Dermis microvascular lymphatic vessel endothelial cell (primary cell): Measurements from ENCODE around the gene NCOA3. TPM values are rescaled to one million over a fixed set of nuclear protein-coding genes. Genes with fewer than 3 reads are reported as not detected.
A peak's percentile ranks its signal among the peaks of the same experiment; 100 is the strongest.
"Not testable (repeated sequence)": the region's sequence is repeated elsewhere in the genome, so short reads cannot be mapped to it uniquely, and the experiment has no call there.

Source experiments
- DNase-seq, 2 donors: peaks; one replicate each; pipeline versions ENCODE4 v3.0.0 to v3.0.0-alpha.2; 2010; ENCODE audit warnings: low read depth in 2 of 2
- total RNA-seq: library from RNA; depleted of rRNA; stranded (reverse); fragments of >200 nt; gene quantifications from 2 replicates; pipeline ENCODE4 v1.2.1, GENCODE V29; 2014

NCOA3 gene
- total RNA-seq: 22.5 and 35.5 TPM in 2 replicates

DNA sequence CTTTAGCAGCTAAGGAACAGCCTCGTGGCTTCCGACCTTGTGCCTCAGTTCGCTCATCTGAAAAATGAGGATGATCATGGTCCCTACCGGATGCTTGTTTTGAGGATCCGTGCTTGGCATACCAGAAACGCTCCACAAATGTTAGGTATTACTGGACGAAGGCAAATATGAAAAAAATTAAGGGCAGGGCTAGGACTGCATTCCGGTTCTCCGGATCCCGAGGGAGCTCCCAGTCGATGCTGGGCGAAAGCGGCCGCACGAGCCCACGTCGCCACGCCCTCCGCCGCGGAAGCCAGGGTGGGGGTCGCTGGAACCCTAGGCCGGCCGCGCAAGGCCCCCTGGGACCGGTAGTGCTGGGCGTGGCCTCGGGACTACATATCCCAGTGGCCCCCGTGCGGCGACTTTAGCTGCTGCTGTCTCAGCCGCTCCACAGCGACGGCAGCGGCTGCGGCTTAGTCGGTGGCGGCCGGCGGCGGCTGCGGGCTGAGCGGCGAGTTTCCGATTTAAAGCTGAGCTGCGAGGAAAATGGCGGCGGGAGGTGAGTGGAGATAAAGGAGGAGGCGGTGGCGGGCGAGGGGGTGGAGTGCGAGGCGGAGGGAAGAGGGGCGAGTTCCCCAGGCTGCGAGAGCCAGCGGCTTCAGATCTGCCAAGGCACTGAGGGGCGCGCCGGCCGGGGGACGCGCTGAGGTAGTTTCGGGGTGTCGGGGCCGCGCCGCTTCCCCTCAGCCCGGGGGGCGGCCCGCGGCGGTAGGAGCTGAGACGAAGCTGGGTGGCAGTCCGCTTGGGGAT, at the start of gene NCOA3:
NCOA3 (plus strand) TSS at position 406 of the 789 bp plus-strand sequence. CDS start 120,361 bp downstream, outside the sequence.
- peak; percentile 77 to 95 for DNase-seq

DNA sequence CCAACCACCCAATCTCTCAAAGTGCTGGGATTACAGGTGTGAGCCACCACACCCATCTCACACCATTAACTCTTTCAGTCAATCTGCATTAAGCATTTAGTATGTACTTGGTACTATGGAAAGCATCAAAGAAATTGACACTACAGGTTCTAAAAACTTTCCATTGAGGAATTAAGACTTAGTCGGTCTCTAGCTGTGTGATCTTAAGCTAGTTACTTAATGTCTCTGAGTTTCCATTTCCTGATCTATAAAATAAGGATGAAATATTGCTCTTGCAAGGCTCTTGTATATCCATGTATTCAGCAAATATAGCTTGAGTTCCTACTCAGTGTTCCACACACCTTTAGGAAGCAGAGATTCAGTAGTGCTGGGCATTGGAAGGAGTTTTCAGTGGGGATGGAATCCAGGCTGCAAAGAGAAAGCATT, 48.9 kb upstream of the NCOA3 start:
- DNase-seq: no peak

DNA sequence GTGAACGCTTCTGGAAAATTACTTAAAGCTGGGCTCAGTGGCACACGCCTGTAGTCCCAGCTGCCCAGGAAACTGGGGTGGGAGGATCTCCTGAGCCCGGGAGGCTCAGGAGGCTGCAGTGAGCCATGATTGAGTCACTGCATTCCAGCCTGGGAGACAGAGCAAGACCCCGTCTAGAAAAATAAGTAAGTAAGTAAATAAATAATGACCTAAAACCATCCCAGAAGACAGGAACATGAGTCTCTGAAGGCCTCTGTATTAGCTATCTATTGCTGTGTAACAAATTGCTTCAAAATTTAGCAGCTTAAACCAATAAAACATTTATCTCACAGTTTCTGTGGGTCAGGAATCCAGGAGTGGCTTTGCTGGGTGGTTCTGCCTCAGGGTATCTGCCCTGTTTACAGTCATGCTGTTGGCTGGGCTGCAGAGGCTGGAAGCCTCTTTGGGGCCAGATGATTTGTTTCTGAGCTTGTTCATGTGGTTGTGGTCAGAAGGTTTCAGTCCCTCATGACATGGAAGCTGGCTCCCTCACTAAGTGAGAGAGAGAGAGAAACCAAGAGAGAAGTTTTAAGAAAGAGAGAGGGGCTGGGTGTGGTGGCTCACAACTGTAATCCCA, 48.4 kb upstream of the NCOA3 start:
- peak in 1 of 2 donors; percentile 58 for DNase-seq

DNA sequence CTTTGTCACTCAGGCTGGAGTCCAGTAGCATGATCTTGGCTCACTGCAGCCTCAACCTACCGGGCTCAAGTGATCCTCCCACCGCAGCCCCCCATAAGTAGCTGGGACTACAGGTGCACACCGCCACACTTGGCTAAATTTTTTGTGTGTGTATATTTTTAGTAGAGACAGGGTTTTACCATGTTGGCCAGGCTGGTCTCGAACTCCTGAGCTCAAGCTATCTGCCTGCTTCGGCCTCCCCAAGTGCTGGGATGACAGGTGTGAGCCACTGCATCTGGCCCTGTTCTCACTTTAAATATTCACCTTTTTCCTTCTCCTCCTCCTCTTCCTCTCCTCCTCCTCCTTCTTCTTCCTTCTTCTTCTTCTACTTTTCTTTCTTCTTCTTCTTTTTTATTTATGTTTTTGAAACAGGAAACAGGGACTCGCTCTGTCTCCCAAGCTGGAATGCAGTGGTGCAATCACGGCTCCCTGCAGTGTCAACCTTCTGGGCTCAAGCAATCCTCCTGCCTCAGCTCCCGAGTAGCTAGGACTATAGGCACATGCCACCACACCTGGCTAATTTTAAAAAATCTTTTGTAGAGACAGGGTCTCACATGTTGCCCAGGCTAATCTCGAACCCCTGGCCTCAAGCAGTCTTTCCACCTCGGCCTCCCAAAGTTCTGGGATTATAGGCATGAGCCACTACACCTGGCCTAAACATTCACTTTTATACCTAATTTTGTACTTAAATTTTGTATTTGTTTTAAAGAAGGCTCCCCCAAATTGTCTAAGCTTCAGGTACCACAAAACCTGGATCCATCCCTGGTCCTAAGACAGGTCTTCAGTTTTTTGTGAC, 47.2 kb upstream of the NCOA3 start:
- DNase-seq: no peak

DNA sequence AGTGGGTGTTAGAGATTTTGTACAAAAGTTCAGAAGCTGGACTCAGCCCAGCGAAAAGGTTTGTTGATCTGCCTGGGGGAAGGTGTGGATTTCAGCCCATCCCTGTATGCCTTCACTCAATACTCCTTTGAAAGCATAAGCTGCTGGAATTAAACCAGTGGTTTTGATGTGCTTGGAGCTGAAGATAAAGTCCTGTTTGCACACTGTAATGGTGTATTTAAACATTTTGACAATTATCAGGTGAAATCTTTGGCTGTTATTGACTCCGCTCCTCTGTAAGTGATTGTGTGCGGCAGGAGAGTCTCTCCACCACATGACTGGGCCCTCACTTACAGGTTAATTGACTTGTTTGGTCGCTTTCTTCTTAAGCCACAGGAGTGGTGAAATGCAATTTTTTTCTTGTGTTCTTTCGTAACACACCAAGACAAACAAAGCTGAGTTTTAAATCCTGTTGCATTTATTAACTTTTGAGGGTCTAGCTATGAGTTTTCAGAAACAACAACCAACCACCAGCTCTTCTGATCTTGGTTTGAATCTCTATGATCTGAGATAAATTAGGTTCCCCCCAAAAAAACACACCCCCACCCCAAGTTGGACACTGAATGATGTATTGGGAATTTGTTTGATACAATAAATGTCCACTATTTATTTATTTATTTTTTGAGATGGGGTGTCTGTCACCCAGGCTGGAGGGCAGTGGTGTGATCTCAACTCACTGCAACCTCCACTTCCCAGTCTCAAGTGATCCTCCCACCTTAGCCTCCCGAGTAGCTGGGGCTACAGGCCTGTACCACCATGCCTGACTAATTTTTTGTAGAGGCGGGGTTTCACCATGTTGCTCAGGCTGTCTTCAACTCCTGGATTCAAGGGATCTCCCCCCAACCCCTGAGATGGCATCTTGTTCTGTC, 46.3 kb upstream of the NCOA3 start:
- no peak for DNase-seq

DNA sequence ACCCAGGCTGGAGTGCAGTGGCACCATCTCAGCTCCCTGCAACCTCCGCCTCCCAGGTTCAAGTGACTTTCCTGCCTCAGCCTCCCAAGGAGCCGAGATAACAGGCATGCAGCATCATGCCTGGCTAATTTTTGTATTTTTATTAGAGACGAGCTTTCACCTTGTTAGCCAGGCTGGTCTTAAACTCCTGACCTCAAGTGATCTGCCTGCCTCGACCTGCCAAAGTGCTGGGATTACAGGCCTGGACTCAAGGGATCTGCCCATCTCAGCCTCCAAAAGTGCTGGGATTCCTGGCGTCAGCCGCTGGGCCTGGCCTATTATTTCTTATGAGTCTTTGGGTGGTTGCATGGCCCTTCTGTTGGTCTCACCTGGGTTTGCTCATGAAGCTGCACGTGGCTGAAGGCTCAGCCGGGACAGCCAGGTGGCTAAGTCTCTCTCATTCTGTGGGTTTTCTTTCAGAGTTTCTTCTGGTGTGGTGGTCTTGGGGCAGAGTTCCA, 45.6 kb upstream of the NCOA3 start:
- no peak for DNase-seq

DNA sequence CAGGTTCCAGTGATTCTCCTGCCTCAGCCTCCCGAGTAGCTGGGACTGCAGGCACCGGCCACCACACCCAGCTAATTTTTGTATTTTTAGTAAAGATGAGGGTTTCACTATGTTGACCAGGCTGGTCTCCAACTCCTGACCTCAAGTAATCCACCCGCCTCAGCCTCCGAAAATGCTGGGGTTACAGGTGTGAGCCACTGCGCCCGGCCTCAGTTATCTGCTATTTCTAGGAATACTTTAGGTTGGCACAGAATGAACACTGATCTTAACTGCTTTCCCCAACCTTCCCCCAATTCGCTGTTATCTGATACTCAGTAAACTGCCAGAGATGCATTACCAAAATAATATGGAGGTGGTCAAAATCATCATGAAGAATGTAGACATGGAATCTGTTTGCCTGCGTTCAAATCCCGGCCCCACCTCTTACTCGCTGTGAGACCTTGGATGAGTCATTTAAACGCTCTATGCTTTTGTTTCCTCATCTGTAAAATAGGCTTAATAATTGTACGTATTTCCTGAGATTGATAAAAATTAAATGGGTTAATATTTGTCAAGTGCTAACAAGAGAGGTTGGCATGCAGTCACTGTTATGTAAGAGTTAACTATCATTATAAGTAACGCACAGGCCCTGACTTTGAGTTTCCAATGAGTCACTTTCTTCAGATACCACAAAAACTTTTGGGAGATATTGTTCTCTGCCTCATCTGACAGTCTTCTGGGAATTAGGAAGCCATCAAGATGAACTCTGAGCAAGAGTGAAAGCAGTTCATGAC, 44.5 kb upstream of the NCOA3 start:
- no peak for DNase-seq

DNA sequence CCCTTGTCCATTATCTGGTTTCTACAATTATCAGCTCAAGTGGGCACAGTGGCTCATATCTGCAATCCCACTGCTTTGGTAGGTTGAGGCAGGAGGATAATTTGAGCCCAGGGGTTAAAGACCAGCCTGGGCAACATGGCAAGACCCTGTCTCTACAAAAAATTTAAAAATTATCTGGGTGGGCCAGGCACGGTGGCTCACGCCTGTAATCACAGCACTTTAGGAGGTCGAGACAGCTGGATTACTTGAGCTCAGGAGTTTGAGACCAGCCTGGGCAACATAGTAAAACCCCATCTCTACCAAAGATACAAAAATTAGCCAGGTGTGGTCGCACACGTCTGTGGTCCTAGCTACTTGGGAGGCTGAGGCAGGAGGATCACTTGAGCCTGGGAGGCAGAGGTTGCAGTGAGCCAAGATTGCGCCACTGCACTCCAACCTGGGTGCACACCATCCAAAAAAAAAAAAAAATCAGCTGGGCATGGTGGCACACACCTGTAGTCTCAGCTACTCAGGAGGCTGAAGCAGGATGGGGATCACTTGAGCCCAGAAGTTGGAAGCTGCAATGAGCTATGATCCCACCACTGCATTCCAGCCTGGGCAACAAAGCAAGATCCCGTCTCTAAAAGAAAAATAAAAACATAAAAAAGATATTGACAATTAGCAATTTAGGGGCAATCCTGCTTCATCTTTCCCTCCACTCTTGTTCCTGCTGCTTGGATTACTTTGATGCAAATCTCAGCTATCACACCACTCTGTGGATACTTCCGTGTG, 43.2 kb upstream of the NCOA3 start:
- DNase-seq: not testable (repeated sequence)

DNA sequence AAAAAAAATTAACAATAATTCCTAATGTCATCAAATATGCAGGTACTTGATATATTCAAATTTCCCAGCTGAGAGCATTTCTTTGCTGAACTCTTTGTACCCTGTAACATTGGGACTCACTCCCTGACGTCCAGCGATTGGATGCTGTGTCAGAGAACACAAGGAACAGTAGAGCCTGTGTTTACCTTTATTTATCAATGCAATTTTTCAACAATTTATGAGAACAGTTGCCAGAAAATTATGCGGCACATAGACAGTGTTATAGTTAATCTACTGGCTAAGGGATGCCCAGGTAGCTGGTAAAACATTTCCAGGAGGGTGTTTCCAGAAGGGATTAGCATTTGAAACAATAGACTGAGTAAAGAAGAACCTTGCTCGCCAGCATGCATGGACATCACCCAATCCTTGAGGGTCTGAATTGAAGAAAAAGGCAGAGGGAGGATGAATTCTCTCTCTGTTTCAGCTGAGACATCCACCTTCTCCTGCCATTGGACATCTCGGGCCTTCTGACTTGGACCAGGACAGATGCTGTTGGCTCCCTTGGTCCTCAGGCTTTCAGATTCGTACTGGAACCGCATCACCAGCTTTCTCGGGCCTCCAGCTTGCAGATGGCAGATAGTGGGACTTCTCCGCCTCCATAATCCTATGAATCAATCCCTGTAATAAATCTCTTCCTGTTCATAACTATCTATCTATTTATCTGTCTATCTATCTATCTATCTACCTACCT, 42.2 kb upstream of the NCOA3 start:
- DNase-seq: no peak

DNA sequence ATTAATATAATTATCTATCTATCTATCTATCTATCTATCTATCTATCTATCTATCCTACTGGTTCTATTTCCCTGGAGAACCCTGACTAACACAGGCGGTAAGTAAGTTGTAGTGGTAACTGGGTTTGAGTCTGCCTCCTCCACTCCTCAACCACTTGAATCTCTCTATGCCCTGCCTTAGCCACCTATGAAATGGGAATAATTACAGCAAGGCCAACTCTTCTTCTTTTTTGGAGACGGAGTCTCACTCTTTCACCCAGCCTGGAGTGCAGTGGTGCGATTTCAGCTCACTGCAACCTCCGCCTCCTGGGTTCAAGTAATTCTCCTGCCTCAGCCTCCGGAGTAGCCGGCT, 41.0 kb upstream of the NCOA3 start:
- not testable (repeated sequence) for DNase-seq

DNA sequence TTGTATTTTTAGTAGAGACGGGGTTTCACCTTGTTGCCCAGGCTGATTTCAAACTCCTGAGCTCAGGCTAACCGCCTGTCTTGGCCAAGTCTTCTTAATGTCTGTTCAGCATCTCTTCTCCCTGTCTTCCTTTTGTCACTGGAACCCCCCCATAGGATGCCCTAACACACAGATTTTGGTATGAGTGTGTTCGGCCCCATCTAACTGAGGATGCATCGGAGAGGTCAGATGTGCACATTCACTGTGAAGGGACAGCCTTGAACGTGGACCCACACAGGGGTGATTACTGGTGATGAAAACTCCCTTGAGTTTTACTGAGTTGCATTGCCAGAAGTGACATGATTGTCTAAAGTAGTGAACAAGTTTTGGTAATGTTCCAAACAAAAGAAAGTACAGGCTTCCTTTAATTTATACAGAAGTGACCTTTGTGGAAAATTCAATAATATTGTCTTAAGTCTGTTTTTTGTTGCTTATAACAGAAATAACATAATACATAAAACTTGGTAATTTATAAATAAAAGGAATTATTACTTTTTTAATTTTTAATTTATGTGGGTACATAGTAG, 40.5 kb upstream of the NCOA3 start:
- peak in 1 of 2 donors; percentile 54 for DNase-seq

DNA sequence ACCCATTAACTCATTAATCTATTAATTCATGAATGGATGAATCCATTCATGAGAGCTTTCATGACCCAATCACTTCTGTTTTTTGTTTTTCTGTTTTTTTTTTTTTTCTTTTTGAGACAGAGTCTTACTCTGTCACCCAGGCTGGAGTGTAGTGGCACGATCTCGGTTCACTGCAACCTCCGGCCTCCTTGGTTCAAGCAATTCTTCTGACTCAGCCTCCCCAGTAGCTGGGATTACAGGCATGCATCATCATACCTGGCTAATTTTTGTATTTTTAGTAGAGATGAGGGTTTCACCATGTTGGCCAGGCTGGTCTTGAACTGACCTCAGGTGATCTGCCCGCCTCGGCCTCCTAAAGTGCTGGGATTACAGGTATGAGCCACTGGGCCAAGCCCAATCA, 39.8 kb upstream of the NCOA3 start:
- not testable (repeated sequence) for DNase-seq

DNA sequence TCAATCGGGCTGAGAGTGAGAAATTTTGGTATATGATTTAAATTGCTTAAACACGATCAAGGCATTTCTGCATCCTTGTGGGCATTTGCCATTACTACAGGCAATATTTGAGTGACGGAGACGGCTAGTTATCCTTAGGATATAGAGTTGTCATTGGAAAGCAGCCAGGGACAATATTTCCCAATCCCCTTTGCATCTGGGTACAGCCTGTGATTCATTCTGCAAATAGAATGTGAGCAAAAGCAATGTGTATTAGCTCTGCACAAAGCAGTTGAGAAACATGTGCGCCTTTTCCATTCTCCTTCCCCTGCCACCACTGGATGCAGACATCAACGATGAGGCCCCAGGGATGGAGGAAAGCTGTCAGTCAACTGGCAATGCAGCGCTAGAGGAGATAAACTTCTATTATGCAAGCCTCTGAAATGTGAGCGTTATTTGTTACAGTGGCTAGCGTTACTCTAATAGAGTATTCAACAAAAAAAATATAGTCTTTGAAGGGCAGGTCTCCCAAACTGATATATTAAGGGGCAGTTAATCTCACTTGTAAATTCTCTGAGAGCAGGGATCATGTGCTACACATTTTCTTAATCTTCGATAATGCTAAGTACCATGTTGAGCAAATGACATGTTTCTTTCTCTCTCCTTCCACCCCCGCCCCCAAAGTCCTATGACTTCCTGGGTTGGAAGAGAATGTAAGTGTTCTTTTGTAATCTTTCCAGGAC, 37.1 kb upstream of the NCOA3 start:
- DNase-seq: peak; percentile 90 to 96

DNA sequence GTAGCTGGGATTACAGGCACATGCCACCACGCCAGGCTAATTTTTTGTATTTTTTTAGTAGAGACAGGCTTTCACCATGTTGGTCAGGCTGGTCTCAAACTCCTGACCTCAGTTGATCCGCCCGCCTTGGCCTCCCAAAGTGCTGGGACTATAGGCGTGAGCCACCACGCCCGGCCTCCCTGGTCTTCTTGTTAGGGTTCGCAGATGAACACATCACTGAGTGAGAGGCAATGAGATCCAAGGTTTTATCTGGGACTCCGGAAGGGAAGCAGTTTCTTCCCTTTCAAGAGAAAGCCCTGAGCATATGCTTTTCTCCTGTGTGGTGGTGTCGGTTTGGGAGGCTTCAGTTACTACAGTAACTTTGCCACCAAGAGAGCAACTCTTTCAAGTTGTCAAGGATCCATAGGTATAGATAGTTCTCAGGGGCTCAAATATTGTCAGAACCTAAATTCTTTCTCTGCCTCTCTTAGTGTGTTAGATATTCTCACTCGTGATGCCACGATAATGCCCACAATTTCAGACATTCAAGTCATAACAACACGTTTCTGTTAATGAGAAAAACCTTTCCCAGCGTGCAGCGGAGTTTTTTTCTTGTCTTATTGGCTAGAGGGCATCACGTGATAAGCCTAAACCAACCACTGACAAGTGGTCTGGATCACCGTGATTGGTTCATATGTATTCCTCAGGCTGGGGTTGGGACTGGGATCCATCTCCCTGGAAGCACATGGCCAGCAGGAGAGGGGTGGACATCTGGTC, 36.2 kb upstream of the NCOA3 start:
- no peak for DNase-seq

DNA sequence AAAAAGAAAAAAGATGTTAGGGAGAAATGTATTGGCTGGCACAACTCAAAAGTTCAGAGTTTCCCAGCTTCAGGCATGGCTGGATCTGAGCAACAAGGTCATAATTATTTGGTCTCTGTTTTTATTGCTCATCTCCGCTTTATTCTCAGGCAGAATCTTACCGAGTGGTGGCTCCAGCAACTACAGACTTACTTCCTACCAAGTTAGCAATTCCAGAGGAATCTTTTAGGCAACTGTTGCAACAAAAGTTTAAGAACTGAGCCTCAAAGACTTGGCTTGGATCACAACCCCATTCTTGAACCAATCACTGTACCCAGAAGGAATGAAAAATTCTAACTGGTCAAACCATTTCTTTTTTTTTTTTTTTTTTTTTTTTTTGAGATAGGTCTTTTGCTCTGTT, 35.5 kb upstream of the NCOA3 start:
- DNase-seq: no peak

DNA sequence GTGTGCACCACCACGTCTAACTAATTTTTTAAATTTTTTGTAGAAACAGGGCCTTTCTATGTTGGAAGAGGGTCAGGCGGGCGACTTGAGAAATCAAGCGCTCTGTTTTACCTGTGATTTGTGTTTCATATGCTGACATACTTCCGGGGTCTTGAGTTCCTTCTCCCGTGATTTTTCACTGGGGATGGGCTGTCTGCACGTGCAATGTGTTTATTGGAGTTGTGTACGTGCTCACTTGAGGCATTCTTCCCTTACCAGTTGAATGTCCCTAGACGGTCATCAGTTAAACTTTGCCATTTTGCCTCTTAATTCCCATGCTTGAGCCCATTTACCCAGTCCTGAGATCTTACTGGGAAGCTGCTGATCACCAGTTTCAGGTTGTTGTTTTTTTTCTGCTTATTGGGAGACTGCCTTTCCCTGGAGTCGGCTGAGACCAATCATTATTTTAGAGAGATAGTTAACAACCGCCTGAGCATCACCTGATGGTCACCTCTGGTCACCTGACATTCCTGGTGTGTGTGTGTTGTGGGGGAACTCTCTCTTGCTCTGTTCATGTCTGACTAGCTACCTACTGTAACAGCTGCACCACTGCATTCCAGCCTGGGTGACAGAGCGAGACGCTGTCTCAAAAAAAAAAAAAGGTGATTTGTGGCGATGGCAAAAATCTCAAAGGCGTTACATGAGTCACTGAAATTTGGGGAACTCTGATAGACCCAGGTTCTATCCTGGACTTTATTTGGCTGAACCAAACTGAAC, 34.8 kb upstream of the NCOA3 start:
- no peak for DNase-seq
